Stimulated activated CD4-positive, alpha-beta T cell treated with anti-CD3 and anti-CD28 coated beads, TNF-alpha, amount 100 ng/mL, for 1 hour (primary cell): ENCODE measurements around the gene RCE1.

Experiments
- DNase-seq, 3 donors: peaks; one replicate each; pipeline ENCODE4 v3.0.0-alpha.2; 2020; ENCODE audit warnings: low read depth in 3 of 3, low spot score in 1 of 3

RCE1 gene

GRCh38 chr11:66884443-66884842, 41.2 kb downstream of the RCE1 start:
- DNase-seq, result no peak

GRCh38 chr11:66885469-66885868, 42.2 kb downstream of the RCE1 start:
- DNase-seq, result no peak

DNA sequence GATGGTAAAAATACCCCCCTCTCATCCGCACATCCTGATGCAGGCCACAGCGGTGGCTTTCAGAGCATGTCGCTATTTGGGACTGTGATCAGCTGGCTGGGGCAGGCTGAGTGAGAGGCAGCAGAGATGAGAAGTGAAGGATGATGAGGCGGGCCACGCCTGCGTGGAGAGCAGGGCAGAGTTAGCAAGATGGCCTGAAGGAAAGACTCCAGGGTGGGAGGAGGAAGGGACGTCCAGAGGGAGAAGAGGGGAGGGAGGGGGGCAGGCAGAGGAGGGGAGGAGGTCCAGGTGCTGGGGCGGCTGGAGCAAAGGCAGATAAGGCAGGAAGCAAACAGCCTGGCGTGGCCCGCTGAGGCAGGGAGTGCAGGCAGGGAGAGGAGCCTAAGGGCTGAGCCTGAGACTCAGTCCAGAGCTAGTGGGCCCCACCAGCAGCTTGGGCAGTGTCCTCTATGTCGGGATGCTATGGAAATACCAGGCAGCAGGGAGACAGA, 42.8 kb downstream of the RCE1 start:
- no peak for DNase-seq

DNA sequence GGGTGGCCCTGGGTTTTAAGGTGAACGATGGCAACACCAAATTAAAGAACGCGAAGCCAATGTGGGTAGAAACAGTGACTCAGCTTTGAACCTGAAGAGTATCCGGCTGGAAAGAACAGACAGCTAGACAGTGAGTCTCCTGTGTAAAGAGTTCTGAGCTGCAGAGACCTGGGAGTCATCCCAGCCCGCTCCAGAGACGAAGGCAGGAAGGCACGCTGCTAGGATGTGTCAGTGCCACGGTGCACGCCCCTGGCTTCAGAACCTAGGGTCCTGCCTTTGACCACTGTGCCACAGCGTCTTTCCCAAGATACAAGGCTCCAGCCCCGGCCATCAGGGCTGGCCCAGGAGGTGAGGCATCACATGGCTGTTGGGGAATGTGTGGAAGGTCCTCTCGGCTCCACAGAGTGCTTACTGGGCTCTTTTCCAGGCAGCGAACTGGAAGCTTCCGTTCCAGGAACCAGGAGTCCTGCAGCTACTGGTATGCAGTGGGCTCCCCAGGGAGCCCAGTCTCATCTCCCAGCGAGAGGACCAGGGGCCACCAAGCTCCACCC, 43.5 kb downstream of the RCE1 start:
- DNase-seq, result no peak

DNA sequence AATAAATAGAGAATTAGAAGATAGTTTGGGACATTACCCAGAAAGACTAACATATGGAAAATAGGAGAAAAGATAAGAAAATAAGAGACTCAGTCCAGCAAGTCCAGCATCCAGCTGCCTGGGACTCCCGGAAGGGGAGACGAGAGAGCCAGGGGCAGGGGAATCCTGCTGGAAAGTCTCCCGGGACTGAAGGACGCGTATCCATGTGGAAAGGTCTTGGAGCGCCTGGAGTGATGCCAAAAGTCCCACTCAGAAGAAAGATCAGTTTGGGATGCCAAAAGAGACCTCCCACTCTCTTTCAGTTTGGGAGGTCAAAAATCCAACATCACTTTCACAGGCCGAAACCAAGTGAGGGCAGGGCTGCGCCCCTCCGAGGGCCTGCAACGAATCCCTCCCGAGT, 44.3 kb downstream of the RCE1 start:
- DNase-seq, result no peak

DNA sequence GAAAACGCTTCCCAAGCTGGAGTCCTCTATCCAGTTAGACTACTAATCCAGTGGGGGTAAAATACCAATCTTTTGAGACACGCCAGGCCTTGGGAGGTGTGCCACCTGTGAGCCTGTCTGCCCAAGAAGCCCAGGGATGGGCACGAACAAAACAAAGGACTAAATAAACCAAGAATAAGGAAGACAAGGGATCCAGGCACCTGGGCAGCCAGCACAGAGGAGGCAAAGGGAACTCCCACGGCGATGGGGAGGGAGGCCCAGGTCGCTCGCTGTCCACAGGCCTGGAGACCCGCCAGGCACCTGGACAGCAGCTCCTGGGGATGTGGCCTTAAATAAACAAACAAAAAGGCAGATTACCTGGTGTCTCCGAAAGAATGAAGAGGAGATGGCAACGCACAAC, 45.0 kb downstream of the RCE1 start:
- no peak for DNase-seq

- no peak for DNase-seq
These were observed 46.7 kb downstream of the RCE1 start for GRCh38 chr11:66889960-66890359.

GRCh38 chr11:66891851-66892660, 48.8 kb downstream of the RCE1 start:
- DNase-seq, result no peak

- no peak for DNase-seq
These were observed 49.7 kb downstream of the RCE1 start for GRCh38 chr11:66892911-66893310.

DNA sequence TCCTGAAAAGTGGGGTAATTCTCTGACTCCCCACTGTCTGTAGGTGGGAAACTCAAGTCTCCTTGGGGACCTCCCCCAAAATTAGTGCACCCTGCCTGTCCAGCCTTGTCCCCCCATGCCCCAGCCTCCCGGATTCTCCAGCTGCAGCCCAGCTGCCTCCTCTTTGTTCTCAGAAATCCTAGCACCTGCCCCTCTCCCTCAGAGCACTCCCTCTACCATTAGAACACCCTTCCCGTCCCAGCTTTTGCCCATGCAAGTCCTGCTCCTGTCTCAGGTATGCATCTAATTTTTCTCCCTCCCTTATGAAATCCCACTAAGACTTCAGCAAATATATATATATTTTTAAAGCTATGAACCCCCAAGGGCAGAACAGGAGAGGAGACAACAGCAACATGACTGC, 50.9 kb downstream of the RCE1 start:
- no peak for DNase-seq
